Activated CD4-positive, alpha-beta T cell treated with anti-CD3 and anti-CD28 coated beads, Interleukin-2, amount 50 U/mL, for 48 hours (primary cell): ENCODE measurements around the gene OR8J1.
"Not testable (repeated sequence)": the region's sequence is repeated elsewhere in the genome, so short reads cannot be mapped to it uniquely, and the experiment has no call there.

ENCODE experiments used
- DNase-seq, 2 experiments: peaks; one replicate each; pipeline ENCODE4 v3.0.0-alpha.2; 2020

The OR8J1 gene

GRCh38 chr11:56353991-56354390 is at the start of gene OR8J1:
OR8J1 (plus strand) TSS chr11:56354291; CDS start chr11:56360247, 5,956 bp downstream.
- no peak for DNase-seq

GRCh38 chr11:56307836-56308235 is 46.3 kb upstream of the OR8J1 start:
- no peak for DNase-seq

- DNase-seq = no peak
Measured at GRCh38 chr11:56314844-56315243, 39.2 kb upstream of the OR8J1 start, which contains the start of gene OR8K3. OR8K3 (plus strand) TSS chr11:56315144; CDS start chr11:56318307, 3,163 bp downstream.

- no peak for DNase-seq
Measured at GRCh38 chr11:56331861-56332491, 22.1 kb upstream of the OR8J1 start.

GRCh38 chr11:56333156-56333555 is 20.9 kb upstream of the OR8J1 start:
- no peak for DNase-seq

GRCh38 chr11:56340289-56340688 is 13.8 kb upstream of the OR8J1 start:
- DNase-seq = no peak

GRCh38 chr11:56345739-56346138 is 8.4 kb upstream of the OR8J1 start, which contains the start of gene OR8K1:
OR8K1 (plus strand) TSS chr11:56346039; CDS start chr11:56346039, 0 bp downstream.
- DNase-seq = no peak

GRCh38 chr11:56375324-56375723 is 21.2 kb downstream of the OR8J1 start, which contains the start of gene OR8U1:
OR8U1 (plus strand) TSS chr11:56375624; CDS start chr11:56375624, 0 bp downstream.
- no peak for DNase-seq

GRCh38 chr11:56380120-56380519 is 26.0 kb downstream of the OR8J1 start:
- DNase-seq = no peak

GRCh38 chr11:56394381-56394780 is 40.3 kb downstream of the OR8J1 start:
- no peak for DNase-seq

GRCh38 chr11:56396047-56396446 is 42.0 kb downstream of the OR8J1 start:
- DNase-seq = no peak

GRCh38 chr11:56401858-56402461 is 47.9 kb downstream of the OR8J1 start:
- not testable (repeated sequence) for DNase-seq

GRCh38 chr11:56404393-56404792 is 50.3 kb downstream of the OR8J1 start:
- no peak for DNase-seq

GRCh38 chr11:56410801-56411200 is 56.7 kb downstream of the OR8J1 start:
- no peak for DNase-seq
